ENCODE measurements around the gene ZNF133.

DNA sequence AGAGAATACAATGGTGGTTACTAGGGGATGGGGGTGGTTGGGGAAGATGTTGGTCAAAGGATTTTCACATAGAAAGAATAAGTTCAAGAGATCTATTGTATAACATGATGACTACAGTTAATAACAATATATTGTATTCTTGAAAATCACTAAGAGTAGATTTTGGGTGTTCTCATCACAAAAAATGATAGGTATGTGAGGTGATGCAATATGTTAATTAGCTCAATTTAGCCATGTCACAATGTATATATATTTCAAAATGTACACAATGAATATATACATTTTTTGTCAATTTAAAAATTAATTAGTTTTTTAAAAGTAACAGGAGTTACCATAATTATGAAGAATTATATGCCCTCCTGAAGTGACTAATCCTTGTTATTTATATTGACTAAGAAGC, 22.3 kb downstream of the ZNF133 start:
- TF ChIP-seq, protein P1, sequence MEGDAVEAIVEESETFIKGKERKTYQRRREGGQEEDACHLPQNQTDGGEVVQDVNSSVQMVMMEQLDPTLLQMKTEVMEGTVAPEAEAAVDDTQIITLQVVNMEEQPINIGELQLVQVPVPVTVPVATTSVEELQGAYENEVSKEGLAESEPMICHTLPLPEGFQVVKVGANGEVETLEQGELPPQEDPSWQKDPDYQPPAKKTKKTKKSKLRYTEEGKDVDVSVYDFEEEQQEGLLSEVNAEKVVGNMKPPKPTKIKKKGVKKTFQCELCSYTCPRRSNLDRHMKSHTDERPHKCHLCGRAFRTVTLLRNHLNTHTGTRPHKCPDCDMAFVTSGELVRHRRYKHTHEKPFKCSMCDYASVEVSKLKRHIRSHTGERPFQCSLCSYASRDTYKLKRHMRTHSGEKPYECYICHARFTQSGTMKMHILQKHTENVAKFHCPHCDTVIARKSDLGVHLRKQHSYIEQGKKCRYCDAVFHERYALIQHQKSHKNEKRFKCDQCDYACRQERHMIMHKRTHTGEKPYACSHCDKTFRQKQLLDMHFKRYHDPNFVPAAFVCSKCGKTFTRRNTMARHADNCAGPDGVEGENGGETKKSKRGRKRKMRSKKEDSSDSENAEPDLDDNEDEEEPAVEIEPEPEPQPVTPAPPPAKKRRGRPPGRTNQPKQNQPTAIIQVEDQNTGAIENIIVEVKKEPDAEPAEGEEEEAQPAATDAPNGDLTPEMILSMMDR (tag by site-specific recombination; IDR thresholded peaks at IDR 0.05), result no peak
- no peak for TF ChIP-seq TCF7L2 (IDR thresholded peaks at IDR 0.05; ENCODE audit: borderline replicate concordance, low read depth, low read length)
- no peak for TF ChIP-seq ZNF621 (tag by site-specific recombination; IDR thresholded peaks at IDR 0.05)

Measured in HEK293 (cell line).